Thyroid gland (tissue), 4 donors: ENCODE measurements around the gene KCP. TPM values are rescaled to one million over a fixed set of nuclear protein-coding genes. Genes with fewer than 3 reads are reported as not detected.

Source experiments
- DNase-seq, 2 donors: peaks; one replicate each; pipeline ENCODE4 v3.0.0-alpha.2; 2019
- H3K27ac ChIP-seq, 3 donors: fragments of 200-600 bp; sonication (generic); 1 replicate in 2 of 3; 2 replicates in 1 of 3; pipeline ENCODE4 v1.5.1; 2016 to 2019; ENCODE audit warnings: mild to moderate bottlenecking in 1 of 3, moderate library complexity in 1 of 3
- H3K27me3 ChIP-seq: fragments of 200-600 bp; sonication (generic); one replicate; pipeline ENCODE4 v1.5.1; 2019
- H3K36me3 ChIP-seq, 2 donors: fragments of 200-600 bp; sonication (generic); one replicate each; pipeline ENCODE4 v1.5.1; 2016 to 2019
- H3K4me1 ChIP-seq, 2 donors: fragments of 200-600 bp; sonication (generic); one replicate each; pipeline ENCODE4 v1.5.1; 2017 to 2019
- H3K4me3 ChIP-seq, 3 donors: fragments of 200-600 bp; sonication (generic); replicated peaks in 1 of 3; 1 replicate in 2 of 3; 2 replicates in 1 of 3; pipeline ENCODE4 v1.5.1; 2016; ENCODE audit warnings: mild to moderate bottlenecking in 1 of 3
- H3K9me3 ChIP-seq: fragments of 200-600 bp; sonication (generic); one replicate; pipeline ENCODE4 v1.5.1; 2017
- CTCF ChIP-seq, 6 experiments: fragments of 200-600 bp in 3 of 6; fragments of 450-650 bp in 3 of 6; sonication (generic) in 3 of 6; IDR thresholded peaks; one replicate each; pipeline ENCODE4 v1.5.1; 2016 to 2019; ENCODE audit warnings: antibody characterized with exemption in 6 of 6, mild to moderate bottlenecking in 2 of 6, inconsistent platforms in 1 of 6, moderate library complexity in 1 of 6
- POLR2A ChIP-seq, 2 donors: fragments of 450-650 bp; IDR thresholded peaks; one replicate each; pipeline ENCODE4 v1.6.1; 2017; ENCODE audit warnings: antibody characterized with exemption in 2 of 2, mild to moderate bottlenecking in 2 of 2, moderate library complexity in 1 of 2
- WGBS, 2 donors: methylation state at CpG; one replicate each; pipeline ENCODE4 v1.1.5; 2017; 5-methylcytosine and 5-hydroxymethylcytosine counted together
- intact Hi-C: fragments of 100-400 bp; cut with DNase I; formaldehyde crosslinking; loops from one replicate; pipeline ENCODE4 v1.15.1; 2023
- total RNA-seq, 4 donors: library from RNA; depleted of rRNA; stranded (reverse); fragments of >200 nt; gene quantifications; one replicate each; pipeline ENCODE4 v1.2.3, GENCODE V29; 2016

KCP gene
- total RNA-seq, 4 donors from 2014 or later = 0.27 to 0.93 (median 0.61) TPM

- intact Hi-C loops = no loop called here
- WGBS, 2 donors = 91 to 93% methylated on average over 15 of the region's 15 CpGs
- no peaks in the 10 kb centered on the region for H3K27me3 ChIP-seq
- no peak overlapping the region for H3K4me3 ChIP-seq
- TF ChIP-seq CTCF (IDR thresholded peaks at IDR 0.05) = no peak
- no peak overlapping the region for H3K27ac ChIP-seq
- no peaks in the 10 kb centered on the region for H3K9me3 ChIP-seq
- DNase-seq = no peak
- H3K36me3 ChIP-seq = no peaks in the 10 kb centered on the region
- peaks cover 4 to 12% of the 10 kb centered on the region in 2 donors for H3K4me1 ChIP-seq
These were observed 30.9 kb upstream of the KCP start for GRCh38 chr7:128941323-128941890.

- intact Hi-C loops = no loop called here
- Histone ChIP-seq H3K27ac (no peak overlapping the region), H3K4me1 (peaks cover 4 to 12% of the 10 kb centered on the region in 2 donors), H3K4me3 (no peak overlapping the region), H3K27me3 (no peaks in the 10 kb centered on the region), H3K9me3 (no peaks in the 10 kb centered on the region), H3K36me3 (no peaks in the 10 kb centered on the region)
- TF ChIP-seq POLR2A (IDR thresholded peaks at IDR 0.05) = no peak
- no peak for TF ChIP-seq CTCF (IDR thresholded peaks at IDR 0.05)
- DNase-seq = no peak
- WGBS, 2 donors = 74 to 85% methylated on average over 16 of the region's 20 CpGs
These were observed 30.2 kb upstream of the KCP start for GRCh38 chr7:128940494-128941322.

GRCh38 chr7:128939861-128940410, 29.4 kb upstream of the KCP start:
- intact Hi-C loops = no loop called here
- WGBS, 2 donors = 94% methylated on average over 8 to 15 of the region's 18 CpGs
- no peak for DNase-seq
- no peak overlapping the region for H3K4me3 ChIP-seq
- H3K27ac ChIP-seq = no peak overlapping the region
- no peaks in the 10 kb centered on the region for H3K27me3 ChIP-seq
- no peak for TF ChIP-seq CTCF (IDR thresholded peaks at IDR 0.05)
- no peak for TF ChIP-seq POLR2A (IDR thresholded peaks at IDR 0.05)
- no peaks in the 10 kb centered on the region for H3K9me3 ChIP-seq
- peaks cover 4 to 12% of the 10 kb centered on the region in 2 donors for H3K4me1 ChIP-seq
- H3K36me3 ChIP-seq = no peaks in the 10 kb centered on the region

- Histone ChIP-seq H3K4me1 (peaks cover 4 to 12% of the 10 kb centered on the region in 2 donors), H3K9me3 (no peaks in the 10 kb centered on the region), H3K27me3 (no peaks in the 10 kb centered on the region), H3K27ac (no peak overlapping the region), H3K36me3 (no peaks in the 10 kb centered on the region), H3K4me3 (peak overlapping the region in 1 of 3 donors; percentile 67)
- intact Hi-C loops = no loop called here
- 48 to 100% methylated on average over 1 to 7 of the region's 7 CpGs for WGBS, 2 donors
- DNase-seq = no peak
- TF ChIP-seq CTCF (IDR thresholded peaks at IDR 0.05) (no peak), POLR2A (IDR thresholded peaks at IDR 0.05) (no peak)
These were observed 28.8 kb upstream of the KCP start for GRCh38 chr7:128939075-128939860.
